HUES64 (cell line): ENCODE results near the gene IGFBP2.
A peak's percentile ranks its signal among the peaks of the same experiment; 100 is the strongest.
"Not testable (repeated sequence)": the region's sequence is repeated elsewhere in the genome, so short reads cannot be mapped to it uniquely, and the experiment has no call there.

Source experiments
- H3K27ac ChIP-seq: 2 replicates; pipeline ENCODE4 v1.7.0; 2013; ENCODE audit warnings: low read depth, low read length, inconsistent platforms
- H3K27me3 ChIP-seq: 2 replicates; pipeline ENCODE4 v1.6.1; 2013; ENCODE audit warnings: mild to moderate bottlenecking, low read length; ENCODE audit not compliant: insufficient read depth
- H3K36me3 ChIP-seq: 2 replicates; pipeline ENCODE4 v1.6.1; 2013; ENCODE audit warnings: mild to moderate bottlenecking, low read length; ENCODE audit not compliant: insufficient read depth
- H3K4me1 ChIP-seq: 2 replicates; pipeline ENCODE4 v1.6.1; 2013; ENCODE audit warnings: mild to moderate bottlenecking, low read length, moderate library complexity; ENCODE audit not compliant: insufficient read depth
- H3K4me3 ChIP-seq: 2 replicates; pipeline ENCODE4 v1.5.1; 2013; ENCODE audit warnings: mild to moderate bottlenecking, low read length, moderate library complexity
- H3K9ac ChIP-seq: 2 replicates; pipeline ENCODE4 v1.6.1; 2013; ENCODE audit warnings: mild to moderate bottlenecking, low read depth, low read length
- H3K9me3 ChIP-seq: 2 replicates; pipeline ENCODE4 v1.6.1; 2013; ENCODE audit warnings: low read depth, low read length; ENCODE audit not compliant: insufficient read depth
- WGBS: fragments of 150-250, 120-280 bp; methylation state at CpG from one replicate; pipeline ENCODE4 v1.1.7; 2013; ENCODE audit warnings: missing lambda C conversion rate; 5-methylcytosine and 5-hydroxymethylcytosine counted together

IGFBP2 gene

DNA sequence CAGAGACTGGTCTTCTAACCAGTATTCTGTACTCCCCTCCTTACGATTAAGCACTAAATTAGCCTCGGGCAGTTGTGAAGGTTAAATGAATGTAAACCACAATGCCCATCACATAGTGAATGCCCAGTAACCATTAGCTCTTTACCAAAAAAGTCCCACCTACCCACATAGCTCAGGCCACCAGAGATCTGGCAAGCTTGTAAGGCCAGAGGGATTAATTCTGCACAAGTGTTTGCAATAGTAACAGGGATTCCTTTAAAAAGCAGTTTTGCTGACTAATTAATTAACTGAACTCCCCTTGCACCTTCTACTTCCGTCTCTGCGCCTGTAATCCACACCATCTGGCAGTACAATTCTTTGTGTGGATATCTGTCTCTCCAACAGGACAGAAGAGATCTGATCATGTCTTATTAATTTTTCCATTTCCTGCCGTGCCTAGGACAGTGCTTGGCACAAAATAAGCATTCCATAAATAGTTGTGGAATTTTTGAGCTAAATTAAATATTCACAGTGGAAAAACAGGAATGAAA lies 36.2 kb upstream of the IGFBP2 start:
- Histone ChIP-seq H3K36me3 (no peaks in the 10 kb centered on the region), H3K9ac (no peak overlapping the region), H3K27me3 (no peaks in the 10 kb centered on the region), H3K27ac (no peak overlapping the region), H3K4me3 (no peak overlapping the region), H3K4me1 (peaks cover 13% of the 10 kb centered on the region), H3K9me3 (no peaks in the 10 kb centered on the region)
- WGBS = 89% methylated on average over 5 of the region's 5 CpGs

DNA sequence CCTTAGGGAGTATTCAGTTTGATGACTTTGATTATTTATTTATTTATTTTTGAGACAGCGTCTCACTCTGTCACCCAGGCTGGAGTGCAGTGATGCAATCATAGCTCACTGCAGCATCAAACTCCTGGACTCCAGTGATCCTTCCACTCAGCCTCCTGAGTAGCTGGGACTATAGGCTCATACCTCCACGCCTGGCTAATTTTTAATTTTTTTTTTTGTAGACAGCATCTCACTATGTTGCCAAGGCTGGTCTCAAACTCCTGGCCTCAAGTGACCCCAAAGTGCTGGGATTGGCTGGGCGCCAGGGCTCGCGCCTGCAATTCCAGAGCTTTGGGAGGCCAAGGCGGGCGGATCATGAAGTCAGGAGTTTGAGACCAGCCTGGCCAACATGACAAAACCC lies 35.4 kb upstream of the IGFBP2 start:
- WGBS = 91% methylated on average over 7 of the region's 7 CpGs

DNA sequence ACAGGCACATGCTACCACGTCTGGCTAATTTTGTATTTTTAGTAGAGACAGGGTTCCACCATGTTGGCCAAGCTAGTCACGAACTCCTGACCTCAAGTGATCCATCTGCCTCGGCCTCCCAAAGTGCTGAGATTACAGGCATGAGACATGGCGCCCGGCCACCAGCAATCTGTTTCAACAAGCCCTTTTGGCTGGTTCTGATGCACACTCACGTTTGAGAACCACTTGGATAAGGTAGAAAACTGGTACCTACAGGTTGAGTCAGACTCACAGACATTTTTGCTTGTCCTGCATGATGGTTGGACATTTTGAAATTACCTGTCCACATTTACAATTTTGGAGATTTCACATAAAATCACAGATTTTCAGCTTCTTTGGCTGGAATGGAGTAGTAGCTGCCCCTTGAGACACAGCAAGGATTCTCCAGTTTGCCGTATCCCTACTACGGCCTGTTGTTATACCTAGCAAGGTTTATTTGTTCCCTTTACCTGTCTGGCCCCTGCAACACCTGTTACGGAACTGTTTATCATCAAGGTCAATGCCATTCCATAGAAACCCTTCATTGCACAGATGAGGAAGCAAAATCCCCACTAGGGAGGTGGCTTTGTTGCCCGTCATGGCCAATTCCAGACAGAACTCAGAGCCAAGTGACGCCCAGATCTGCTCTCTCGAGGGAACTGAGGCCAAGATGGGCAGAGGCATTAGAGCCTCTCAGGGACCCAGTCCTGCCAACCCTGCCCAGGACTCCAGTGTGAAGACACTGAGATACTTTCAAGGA lies 31.4 kb upstream of the IGFBP2 start:
- Histone ChIP-seq H3K27ac (no peak overlapping the region), H3K36me3 (no peaks in the 10 kb centered on the region), H3K9ac (no peak overlapping the region), H3K27me3 (no peaks in the 10 kb centered on the region), H3K4me1 (peaks cover 26% of the 10 kb centered on the region), H3K9me3 (no peaks in the 10 kb centered on the region), H3K4me3 (no peak overlapping the region)
- 95% methylated on average over 12 of the region's 12 CpGs for WGBS

More for the DNA sequence above, 35.4 kb upstream of the IGFBP2 start:
- H3K9ac ChIP-seq, H3K36me3 ChIP-seq, H3K27me3 ChIP-seq, H3K4me3 ChIP-seq, H3K27ac ChIP-seq, H3K9me3 ChIP-seq: not testable (repeated sequence)
- peaks cover 17% of the 10 kb centered on the region for H3K4me1 ChIP-seq

DNA sequence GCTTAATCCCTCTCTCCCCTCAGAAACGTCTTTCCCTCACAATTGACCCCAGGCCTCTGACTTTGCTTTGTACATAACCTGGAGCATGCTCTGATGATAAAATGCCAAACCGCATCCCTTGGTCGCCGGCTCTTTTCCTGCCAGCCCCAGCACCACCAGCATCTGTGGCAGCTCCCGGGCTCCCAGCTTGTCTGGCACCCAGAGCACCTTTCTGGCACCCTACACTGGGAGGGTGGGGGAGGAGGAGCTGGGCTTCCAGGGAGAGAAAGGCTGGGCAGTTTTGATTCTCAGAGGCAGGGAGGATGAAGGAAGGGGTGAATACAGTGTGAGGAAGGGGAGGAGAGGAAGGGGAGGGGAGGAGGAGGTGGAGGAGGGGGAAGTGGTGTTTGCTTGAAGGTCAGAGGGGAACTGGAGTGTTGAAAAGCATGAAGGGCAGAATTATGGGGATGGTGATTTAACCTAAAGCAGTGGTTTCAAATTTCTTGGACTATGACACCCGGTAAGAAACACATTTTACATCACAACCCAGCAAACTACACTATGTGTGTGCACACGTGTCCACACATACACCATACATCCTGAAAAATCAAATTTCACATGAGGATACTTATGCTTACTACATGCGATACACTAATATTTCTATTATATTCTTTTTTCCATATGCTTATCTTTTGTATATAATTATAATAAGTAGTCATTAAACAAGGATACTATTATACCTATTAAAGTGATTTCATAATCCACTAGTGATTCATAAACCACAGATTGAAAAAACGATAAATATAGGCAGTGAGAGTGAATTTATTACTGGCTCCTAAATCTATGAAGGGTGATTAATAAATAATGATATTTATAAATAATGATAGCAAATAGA lies 30.0 kb upstream of the IGFBP2 start:
- Histone ChIP-seq H3K36me3 (no peaks in the 10 kb centered on the region), H3K4me1 (peaks cover 32% of the 10 kb centered on the region), H3K9ac (no peak overlapping the region), H3K4me3 (no peak overlapping the region), H3K27ac (no peak overlapping the region), H3K9me3 (no peaks in the 10 kb centered on the region), H3K27me3 (no peaks in the 10 kb centered on the region; the same call in 1 of the 2 replicates)
- 66% methylated on average over 7 of the region's 9 CpGs for WGBS

DNA sequence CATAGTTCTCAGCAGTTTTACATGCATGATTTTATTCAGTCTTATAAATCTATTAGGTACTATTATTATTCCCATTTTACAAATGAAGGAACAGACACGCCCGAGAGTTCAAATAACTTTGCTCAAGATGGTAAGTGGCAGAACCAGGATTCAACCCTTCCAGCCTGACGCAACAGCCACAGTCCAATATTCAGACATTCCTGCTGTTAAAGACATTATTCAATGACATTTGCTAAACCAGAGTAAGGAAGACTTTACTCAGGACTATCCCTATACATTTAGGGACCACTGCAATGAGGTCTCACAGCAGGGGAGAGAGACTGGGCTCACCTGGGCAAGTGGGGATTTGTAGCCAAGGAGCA lies 29.4 kb upstream of the IGFBP2 start:
- Histone ChIP-seq H3K36me3 (no peaks in the 10 kb centered on the region), H3K4me3 (no peak overlapping the region), H3K9me3 (no peaks in the 10 kb centered on the region), H3K4me1 (peaks cover 32% of the 10 kb centered on the region), H3K9ac (no peak overlapping the region), H3K27ac (no peak overlapping the region), H3K27me3 (no peaks in the 10 kb centered on the region; the same call in 1 of the 2 replicates)
- WGBS = 90% methylated on average over 3 of the region's 3 CpGs

DNA sequence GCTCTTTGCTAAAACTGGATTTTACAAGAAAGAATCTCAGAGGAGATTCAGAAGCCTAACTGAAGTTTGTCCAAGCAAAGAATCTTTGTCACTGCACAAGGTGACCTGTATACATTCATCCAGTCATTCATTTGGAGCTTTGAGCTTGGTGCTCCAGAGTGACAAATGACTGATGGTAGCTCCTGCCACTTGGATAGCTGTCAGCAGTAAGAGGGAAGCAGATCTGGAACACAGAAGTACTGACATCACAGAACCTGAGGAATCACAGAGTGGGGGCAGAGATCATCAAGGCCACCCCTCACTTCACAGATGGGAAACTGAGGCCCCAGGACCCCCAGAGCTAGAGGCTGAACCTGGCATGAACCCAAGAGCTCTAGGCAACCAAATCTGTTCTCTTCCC lies 28.8 kb upstream of the IGFBP2 start:
- no peaks in the 10 kb centered on the region for H3K9me3 ChIP-seq
- H3K4me1 ChIP-seq = peaks cover 32% of the 10 kb centered on the region
- H3K4me3 ChIP-seq = no peak overlapping the region
- H3K36me3 ChIP-seq = no peaks in the 10 kb centered on the region
- H3K27me3 ChIP-seq = no peaks in the 10 kb centered on the region; the same call in 1 of the 2 replicates
- H3K27ac ChIP-seq = no peak overlapping the region
- H3K9ac ChIP-seq = no peak overlapping the region

DNA sequence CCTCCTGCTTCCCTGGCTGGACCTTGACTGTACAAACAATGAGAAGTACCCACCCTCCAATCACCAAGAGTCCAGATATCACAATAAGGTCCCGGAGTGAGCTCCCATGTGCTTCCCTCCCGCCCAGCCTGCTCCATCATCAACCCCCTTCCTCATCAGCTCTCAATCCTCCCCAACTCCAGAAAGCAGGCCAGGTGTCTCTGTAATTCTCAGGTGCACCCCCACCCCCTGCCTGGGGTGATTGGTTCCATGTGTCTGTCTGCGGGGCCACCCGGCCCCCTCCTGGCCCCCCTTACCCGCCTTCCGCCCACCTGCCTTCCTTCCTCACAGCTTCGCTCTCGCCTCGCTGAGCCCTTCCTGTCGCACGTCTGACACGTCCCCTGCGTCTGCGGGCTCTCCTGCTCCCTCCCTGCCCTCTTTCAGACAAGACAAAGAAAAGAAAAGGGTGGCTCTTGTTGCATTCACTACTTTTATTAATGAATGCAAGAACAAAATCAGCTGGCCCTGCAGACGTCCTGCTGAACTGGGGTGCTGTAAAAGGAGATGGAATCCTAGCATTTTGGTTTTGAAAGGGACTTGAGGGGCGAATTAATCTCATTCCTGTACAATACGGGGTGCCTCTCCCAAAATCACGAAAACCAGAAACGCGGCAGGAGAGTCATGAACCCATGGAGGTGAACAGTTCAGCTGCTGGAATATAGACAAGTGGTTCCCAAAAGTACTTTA lies 26.5 kb upstream of the IGFBP2 start:
- 30% methylated on average over 20 of the region's 20 CpGs for WGBS
- peak overlapping the region; percentile 4 for H3K9ac ChIP-seq
- peaks cover 32% of the 10 kb centered on the region for H3K4me1 ChIP-seq
- no peaks in the 10 kb centered on the region for H3K9me3 ChIP-seq
- H3K27ac ChIP-seq = no peak overlapping the region
- H3K4me3 ChIP-seq = peak overlapping the region; percentile 32
- H3K27me3 ChIP-seq = no peaks in the 10 kb centered on the region; the same call in 1 of the 2 replicates
- no peaks in the 10 kb centered on the region for H3K36me3 ChIP-seq

DNA sequence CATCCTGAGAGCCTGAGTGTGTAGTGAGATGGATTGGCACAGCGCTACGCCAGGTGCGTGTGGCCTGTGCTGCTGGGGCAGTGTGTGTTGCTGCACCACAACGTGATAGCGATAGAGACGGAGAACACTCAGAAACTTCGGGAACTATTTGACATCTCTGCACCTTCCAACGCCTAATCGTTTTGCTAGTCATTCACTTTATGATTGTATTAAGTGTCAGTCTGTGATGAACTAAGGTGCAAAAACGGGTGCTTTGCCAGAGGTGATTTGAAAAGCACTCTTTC lies 26.0 kb upstream of the IGFBP2 start:
- Histone ChIP-seq H3K4me3 (no peak overlapping the region), H3K9me3 (no peaks in the 10 kb centered on the region), H3K27ac (no peak overlapping the region), H3K9ac (no peak overlapping the region), H3K36me3 (no peaks in the 10 kb centered on the region), H3K4me1 (peaks cover 32% of the 10 kb centered on the region), H3K27me3 (no peaks in the 10 kb centered on the region; the same call in 1 of the 2 replicates)
- WGBS = 91% methylated on average over 10 of the region's 10 CpGs

DNA sequence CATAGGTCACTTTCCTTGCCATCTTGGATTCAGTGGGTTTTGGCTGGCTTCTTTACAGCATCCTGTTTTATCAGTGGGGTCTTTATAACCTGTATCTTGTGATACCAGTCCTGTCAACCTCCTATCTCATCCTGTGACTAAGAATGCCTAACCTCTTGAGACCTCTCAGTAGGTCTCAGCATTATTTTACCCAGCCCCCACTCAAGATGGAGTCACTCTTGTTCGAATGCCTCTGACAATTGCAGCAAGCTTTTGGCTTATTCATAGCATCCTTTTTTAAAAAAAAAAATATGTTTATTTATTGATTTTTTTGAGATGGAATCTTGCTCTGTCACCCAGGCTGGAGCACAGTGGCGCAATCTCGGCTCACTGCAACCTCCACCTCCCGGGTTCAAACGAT lies 24.7 kb upstream of the IGFBP2 start:
- 98% methylated on average over 5 of the region's 5 CpGs for WGBS
- no peak overlapping the region for H3K4me3 ChIP-seq
- H3K36me3 ChIP-seq = no peaks in the 10 kb centered on the region
- H3K4me1 ChIP-seq = peaks cover 21% of the 10 kb centered on the region
- H3K9me3 ChIP-seq = no peaks in the 10 kb centered on the region
- H3K27me3 ChIP-seq = no peaks in the 10 kb centered on the region; the same call in 1 of the 2 replicates
- H3K27ac ChIP-seq = no peak overlapping the region
- no peak overlapping the region for H3K9ac ChIP-seq

DNA sequence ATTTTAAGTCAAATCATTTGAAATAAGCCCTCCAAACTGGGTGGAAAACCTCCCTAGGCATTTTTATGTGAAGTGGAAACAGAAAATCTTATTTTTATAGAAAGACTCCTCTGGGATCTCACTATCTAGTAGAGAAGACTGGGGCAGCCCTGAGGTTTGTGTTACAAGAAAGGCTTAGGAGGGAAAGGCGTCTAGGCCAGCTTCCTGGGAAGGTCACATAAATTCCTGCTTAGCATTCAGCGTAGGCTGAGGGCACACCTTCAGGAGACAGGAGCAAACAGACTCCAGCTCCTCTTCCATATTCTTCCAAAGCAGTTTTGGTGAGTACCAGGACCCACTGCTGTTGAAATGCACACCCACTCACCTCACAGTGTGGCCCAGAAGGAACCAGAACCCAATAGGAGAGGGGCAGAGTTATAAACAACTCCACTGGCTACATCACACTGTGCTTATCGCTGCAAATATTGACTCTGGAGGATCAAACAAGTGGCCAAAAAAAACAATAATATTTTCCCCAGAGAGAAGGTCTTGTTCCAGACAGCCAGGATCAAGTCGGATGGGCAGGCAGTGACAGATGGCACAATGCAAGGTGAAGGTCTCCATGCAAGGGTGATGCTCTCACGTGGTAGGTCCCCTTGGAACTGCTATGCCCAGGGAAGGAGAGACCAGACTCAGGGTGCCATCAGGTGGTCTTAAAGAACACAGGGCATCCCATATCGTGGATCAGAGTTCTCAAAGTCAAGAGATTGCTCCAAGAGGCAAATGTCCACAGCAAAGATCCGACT lies 17.7 kb upstream of the IGFBP2 start:
- no peaks in the 10 kb centered on the region for H3K27me3 ChIP-seq
- H3K4me3 ChIP-seq = no peak overlapping the region
- H3K36me3 ChIP-seq = no peaks in the 10 kb centered on the region
- H3K27ac ChIP-seq = no peak overlapping the region
- H3K4me1 ChIP-seq = peaks cover 18% of the 10 kb centered on the region
- WGBS = 86% methylated on average over 7 of the region's 7 CpGs
- H3K9ac ChIP-seq = no peak overlapping the region
- no peaks in the 10 kb centered on the region for H3K9me3 ChIP-seq
